Naive thymus-derived CD4-positive, alpha-beta T cell (primary cell): Measurements from ENCODE around the gene GNG8. TPM values are rescaled to one million over a fixed set of nuclear protein-coding genes. Genes with fewer than 3 reads are reported as not detected.

Experiments
- ATAC-seq: fragments of 150-1000 bp; cut with Tn5 transposase; 2 replicates; pipeline ENCODE4 v1.10.0; 2021; ENCODE audit warnings: mild to moderate bottlenecking, moderate library complexity
- CTCF ChIA-PET: fragments of 350-600 bp; sonication (Branson Sonifier 250); formaldehyde crosslinking; loops from one replicate; lab custom pipeline; 2021; ENCODE audit warnings: antibody characterized with exemption; lab: Charles Lee
- POLR2A ChIA-PET: fragments of 350-600 bp; sonication (Branson Sonifier 250); formaldehyde crosslinking; loops from one replicate; lab custom pipeline; 2021; ENCODE audit warnings: antibody characterized with exemption, inconsistent platforms; lab: Charles Lee
- DNase-seq, 9 donors: peaks; one replicate each; pipeline versions ENCODE4 v3.0.0 to v3.0.0-alpha.2; 2020 to 2022; ENCODE audit warnings: mixed read lengths in 1 of 9
- H3K27ac ChIP-seq: one replicate; pipeline ENCODE4 v1.7.0; 2013; ENCODE audit warnings: mild to moderate bottlenecking, low read depth, low read length, moderate library complexity
- H3K27me3 ChIP-seq, 2 donors: one replicate each; pipeline ENCODE4 v1.7.0; 2013; ENCODE audit warnings: low read length in 2 of 2, mild to moderate bottlenecking in 2 of 2, moderate library complexity in 2 of 2; ENCODE audit not compliant: control insufficient read depth in 2 of 2, insufficient read depth in 2 of 2
- H3K36me3 ChIP-seq, 3 experiments: 1 replicate in 2 of 3; 2 replicates in 1 of 3; pipeline ENCODE4 v1.7.0; 2013; ENCODE audit warnings: low read length in 3 of 3, mild to moderate bottlenecking in 3 of 3, moderate library complexity in 1 of 3; ENCODE audit not compliant: insufficient read depth in 3 of 3, control insufficient read depth in 2 of 3
- H3K4me1 ChIP-seq, 2 donors: one replicate each; pipeline ENCODE4 v1.7.0; 2013; ENCODE audit warnings: low read length in 2 of 2, mild to moderate bottlenecking in 2 of 2, moderate library complexity in 1 of 2; ENCODE audit not compliant: control insufficient read depth in 2 of 2, insufficient read depth in 2 of 2
- H3K4me3 ChIP-seq: 2 replicates; pipeline ENCODE4 v1.7.0; 2013; ENCODE audit warnings: mild to moderate bottlenecking, low read length
- H3K9me3 ChIP-seq, 3 experiments: 1 replicate in 2 of 3; 2 replicates in 1 of 3; pipeline ENCODE4 v1.7.0; 2013; ENCODE audit warnings: low read length in 3 of 3; ENCODE audit not compliant: control insufficient read depth in 2 of 3
- H3K27ac Mint-ChIP-seq, 9 donors: one replicate each; pipeline ENCODE4 v1.8.0; 2020 to 2022; ENCODE audit warnings: mixed read lengths in 9 of 9, mild to moderate bottlenecking in 8 of 9, moderate library complexity in 5 of 9, inconsistent platforms in 2 of 9
- H3K27me3 Mint-ChIP-seq, 5 donors: one replicate each; pipeline ENCODE4 v1.8.0; 2021 to 2022; ENCODE audit warnings: mixed read lengths in 5 of 5, mild to moderate bottlenecking in 1 of 5
- H3K36me3 Mint-ChIP-seq, 5 donors: one replicate each; pipeline ENCODE4 v1.8.0; 2020 to 2022; ENCODE audit warnings: mixed read lengths in 5 of 5, mild to moderate bottlenecking in 3 of 5, inconsistent platforms in 1 of 5
- H3K4me1 Mint-ChIP-seq, 7 donors: one replicate each; pipeline ENCODE4 v1.8.0; 2020 to 2022; ENCODE audit warnings: mixed read lengths in 7 of 7, mild to moderate bottlenecking in 3 of 7, inconsistent platforms in 1 of 7
- H3K4me3 Mint-ChIP-seq, 10 donors: one replicate each; pipeline ENCODE4 v1.8.0; 2020 to 2022; ENCODE audit warnings: mild to moderate bottlenecking in 10 of 10, mixed read lengths in 10 of 10, moderate library complexity in 6 of 10, inconsistent platforms in 2 of 10
- H3K9me3 Mint-ChIP-seq, 11 donors: one replicate each; pipeline ENCODE4 v1.8.0; 2020 to 2022; ENCODE audit warnings: mixed read lengths in 11 of 11, mild to moderate bottlenecking in 4 of 11, inconsistent platforms in 1 of 11, moderate library complexity in 1 of 11
- intact Hi-C, 2 donors: fragments of 100-400 bp; cut with micrococcal nuclease; formaldehyde crosslinking; loops; one replicate each; pipeline ENCODE4 v1.15.1; 2023
- polyA plus RNA-seq, 2 donors: library from polyadenylated mRNA; unstranded; fragments of 300-500 nt; fragmentation: Illumina TruSeq; gene quantifications; one replicate each; pipeline ENCODE4 v1.2.3, GENCODE V29; 2021
- total RNA-seq, 6 experiments: library from RNA in 5 of 6; stranded (reverse) in 5 of 6; gene quantifications; 1 replicate in 5 of 6; 2 replicates in 1 of 6; pipeline ENCODE4 v1.2.3 and lab custom pipeline; 2021 to 2026

Gene GNG8
- total and polyA plus RNA-seq, 7 experiments from 2014 or later: 3.2 to 12.3 (median 9.7) TPM; not detected in 4

- Mint-ChIP-seq H3K9me3 (no peaks in the 10 kb centered on the region), H3K4me1 (peaks cover 54 to 86% (median 71%) of the 10 kb centered on the region in 7 donors), H3K27ac (peak overlapping the region; percentile 65 to 95 (median 84)), H3K36me3 (peaks cover 11 to 43% (median 24%) of the 10 kb centered on the region in 5 donors), H3K4me3 (peak overlapping the region in 7 of 10 donors; percentile 6 to 83 (median 58)), H3K27me3 (no peaks in the 10 kb centered on the region)
- H3K4me1 ChIP-seq: peaks cover 24 to 52% of the 10 kb centered on the region in 2 donors
- ChIA-PET CTCF (interaction anchor here (0.6 kb wide), 1 partner anchor 14 kb away, joined by 4 read pairs; no protein-coding TSS in a partner anchor), POLR2A (interaction anchor here (0.6 to 5.2 kb wide), 5 partner anchors 8 to 51 kb away, joined by 3 to 112 read pairs (median 18); partner anchors contain the start of genes CALM3 and DACT3)
- ATAC-seq (no peak), DNase-seq (no peak)
- H3K27me3 ChIP-seq: no peaks in the 10 kb centered on the region
- peaks cover 0 to 54% (median 20%) of the 10 kb centered on the region in 3 experiments for H3K36me3 ChIP-seq
- intact Hi-C loops: loop anchor here (5.0 to 10.0 kb wide), 4 partner anchors 85 to 725 kb away; partner anchors contain the start of genes AP2S1 (in 1 of the 2), IRF2BP1 (in 1 of the 2) and ZC3H4 (in 1 of the 2)
- no peak overlapping the region for H3K4me3 ChIP-seq
- peak overlapping the region; percentile 31 for H3K27ac ChIP-seq
- no peaks in the 10 kb centered on the region for H3K9me3 ChIP-seq
Observed at GRCh38 chr19:46609511-46610412, 26.2 kb downstream of the GNG8 start.

DNA sequence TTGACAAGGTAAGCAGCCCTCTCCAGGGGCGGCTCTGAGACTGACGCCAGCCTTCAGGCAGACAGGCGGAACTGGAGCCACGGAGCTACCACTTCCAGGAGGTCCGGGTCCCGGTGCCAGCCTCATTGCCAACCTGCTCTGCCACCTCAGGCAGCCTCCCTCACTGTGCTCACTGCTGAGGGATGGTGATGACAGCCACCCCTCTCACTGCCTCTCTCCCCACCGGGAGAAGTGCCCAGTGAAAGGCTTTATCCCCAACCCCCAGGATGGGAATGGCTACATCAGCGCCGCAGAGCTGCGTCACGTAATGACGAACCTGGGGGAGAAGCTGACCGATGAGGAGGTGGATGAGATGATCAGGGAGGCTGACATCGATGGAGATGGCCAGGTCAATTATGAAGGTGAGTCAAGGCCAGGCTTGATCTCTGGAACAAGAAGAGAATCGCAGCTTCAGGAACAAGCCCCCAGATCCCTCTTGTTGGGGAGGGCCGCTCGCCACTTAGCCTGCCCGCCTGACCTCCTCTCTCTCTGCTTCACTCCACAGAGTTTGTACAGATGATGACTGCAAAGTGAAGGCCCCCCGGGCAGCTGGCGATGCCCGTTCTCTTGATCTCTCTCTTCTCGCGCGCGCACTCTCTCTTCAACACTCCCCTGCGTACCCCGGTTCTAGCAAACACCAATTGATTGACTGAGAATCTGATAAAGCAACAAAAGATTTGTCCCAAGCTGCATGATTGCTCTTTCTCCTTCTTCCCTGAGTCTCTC lies 27.2 kb downstream of the GNG8 start:
- no peaks in the 10 kb centered on the region for H3K9me3 Mint-ChIP-seq
- Histone ChIP-seq H3K4me3 (no peak overlapping the region), H3K4me1 (peaks cover 24 to 52% of the 10 kb centered on the region in 2 donors), H3K9me3 (no peaks in the 10 kb centered on the region), H3K27me3 (no peaks in the 10 kb centered on the region), H3K27ac (no peak overlapping the region), H3K36me3 (peaks cover 0 to 55% (median 20%) of the 10 kb centered on the region in 3 experiments)
- POLR2A ChIA-PET: interaction anchor here (1.0 kb wide), 1 partner anchor 14 kb away, joined by 3 read pairs; no protein-coding TSS in a partner anchor
- ATAC-seq: no peak
- no peak for DNase-seq
- no peaks in the 10 kb centered on the region for H3K27me3 Mint-ChIP-seq
- H3K4me3 Mint-ChIP-seq: peak overlapping the region in 2 of 10 donors; percentile 5 to 83
- H3K36me3 Mint-ChIP-seq: peaks cover 11 to 43% (median 24%) of the 10 kb centered on the region in 5 donors
- peak overlapping the region in 5 of 9 donors; percentile 4 to 89 (median 28) for H3K27ac Mint-ChIP-seq
- CTCF ChIA-PET: no interaction called here
- peaks cover 52 to 86% (median 69%) of the 10 kb centered on the region in 7 donors for H3K4me1 Mint-ChIP-seq
- intact Hi-C loops: loop anchor here in 1 of 2 donors (10.0 kb wide), 1 partner anchor 246 kb away; the partner anchor contains the start of gene AP2S1

DNA sequence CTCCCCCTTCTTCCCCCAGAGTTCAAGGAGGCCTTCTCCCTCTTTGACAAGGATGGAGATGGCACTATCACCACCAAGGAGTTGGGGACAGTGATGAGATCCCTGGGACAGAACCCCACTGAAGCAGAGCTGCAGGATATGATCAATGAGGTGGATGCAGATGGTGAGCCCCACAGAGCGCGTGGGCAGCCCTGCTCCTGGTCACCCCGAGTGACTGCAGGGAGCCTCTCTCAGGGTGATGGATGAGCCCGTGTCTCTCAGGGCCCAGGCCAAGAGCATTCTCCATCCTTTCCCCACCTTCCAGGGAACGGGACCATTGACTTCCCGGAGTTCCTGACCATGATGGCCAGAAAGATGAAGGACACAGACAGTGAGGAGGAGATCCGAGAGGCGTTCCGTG lies 27.8 kb downstream of the GNG8 start:
- H3K27me3 ChIP-seq: no peaks in the 10 kb centered on the region
- H3K27ac ChIP-seq: no peak overlapping the region
- H3K4me1 Mint-ChIP-seq: peaks cover 53 to 87% (median 72%) of the 10 kb centered on the region in 7 donors
- DNase-seq: no peak
- H3K4me3 Mint-ChIP-seq: peak overlapping the region in 1 of 10 donors; percentile 36
- no peaks in the 10 kb centered on the region for H3K9me3 Mint-ChIP-seq
- ChIA-PET CTCF (interaction anchor here (0.9 kb wide), 1 partner anchor 12 kb away, joined by 3 read pairs; no protein-coding TSS in a partner anchor), POLR2A (no interaction called here)
- H3K27ac Mint-ChIP-seq: peak overlapping the region in 5 of 9 donors; percentile 36 to 79 (median 56)
- H3K27me3 Mint-ChIP-seq: no peaks in the 10 kb centered on the region
- no peaks in the 10 kb centered on the region for H3K9me3 ChIP-seq
- peaks cover 0 to 55% (median 20%) of the 10 kb centered on the region in 3 experiments for H3K36me3 ChIP-seq
- no peak overlapping the region for H3K4me3 ChIP-seq
- H3K36me3 Mint-ChIP-seq: peaks cover 11 to 44% (median 24%) of the 10 kb centered on the region in 5 donors
- peaks cover 30 to 53% of the 10 kb centered on the region in 2 donors for H3K4me1 ChIP-seq
- ATAC-seq: no peak
- intact Hi-C loops: loop anchor here in 1 of 2 donors (10.0 kb wide), 1 partner anchor 247 kb away; the partner anchor contains the start of gene AP2S1

DNA sequence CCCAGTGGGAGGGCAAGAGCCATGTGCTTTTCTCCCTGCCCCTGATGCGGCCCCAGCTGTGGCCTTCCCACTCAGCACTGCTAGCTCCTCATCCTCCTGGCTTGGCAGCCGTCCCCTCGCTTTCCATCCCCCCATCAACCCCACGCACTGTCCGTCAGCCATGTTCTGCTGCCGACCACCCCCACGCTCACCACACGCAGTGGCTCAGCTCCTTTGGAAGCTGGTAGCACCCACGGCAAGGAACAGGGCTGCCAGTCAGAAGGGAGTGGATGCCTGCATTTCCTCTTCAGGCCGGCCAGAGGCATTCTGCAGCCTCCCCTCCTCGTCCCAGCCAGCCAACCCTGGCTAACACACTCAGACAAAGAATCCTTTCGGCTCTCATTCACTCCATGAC lies 28.6 kb downstream of the GNG8 start:
- POLR2A ChIA-PET: interaction anchor here (1.6 kb wide), 1 partner anchor 54 kb away, joined by 3 read pairs; the partner anchor contains the start of gene DACT3
- H3K4me1 Mint-ChIP-seq: peaks cover 57 to 90% (median 75%) of the 10 kb centered on the region in 7 donors
- CTCF ChIA-PET: interaction anchor here (0.9 kb wide), 1 partner anchor 13 kb away, joined by 3 read pairs; no protein-coding TSS in a partner anchor
- Histone ChIP-seq H3K4me3 (no peak overlapping the region), H3K27ac (no peak overlapping the region), H3K4me1 (peaks cover 33 to 54% of the 10 kb centered on the region in 2 donors), H3K27me3 (no peaks in the 10 kb centered on the region), H3K36me3 (peaks cover 0 to 55% (median 20%) of the 10 kb centered on the region in 3 experiments), H3K9me3 (no peaks in the 10 kb centered on the region)
- ATAC-seq (no peak), DNase-seq (no peak)
- no peaks in the 10 kb centered on the region for H3K9me3 Mint-ChIP-seq
- no peaks in the 10 kb centered on the region for H3K27me3 Mint-ChIP-seq
- H3K36me3 Mint-ChIP-seq: peaks cover 11 to 49% (median 24%) of the 10 kb centered on the region in 5 donors
- peak overlapping the region in 2 of 9 donors; percentile 29 to 36 for H3K27ac Mint-ChIP-seq
- intact Hi-C loops: loop anchor here in 1 of 2 donors (10.0 kb wide), 1 partner anchor 247 kb away; the partner anchor contains the start of gene AP2S1
- H3K4me3 Mint-ChIP-seq: peak overlapping the region in 1 of 10 donors; percentile 6

DNA sequence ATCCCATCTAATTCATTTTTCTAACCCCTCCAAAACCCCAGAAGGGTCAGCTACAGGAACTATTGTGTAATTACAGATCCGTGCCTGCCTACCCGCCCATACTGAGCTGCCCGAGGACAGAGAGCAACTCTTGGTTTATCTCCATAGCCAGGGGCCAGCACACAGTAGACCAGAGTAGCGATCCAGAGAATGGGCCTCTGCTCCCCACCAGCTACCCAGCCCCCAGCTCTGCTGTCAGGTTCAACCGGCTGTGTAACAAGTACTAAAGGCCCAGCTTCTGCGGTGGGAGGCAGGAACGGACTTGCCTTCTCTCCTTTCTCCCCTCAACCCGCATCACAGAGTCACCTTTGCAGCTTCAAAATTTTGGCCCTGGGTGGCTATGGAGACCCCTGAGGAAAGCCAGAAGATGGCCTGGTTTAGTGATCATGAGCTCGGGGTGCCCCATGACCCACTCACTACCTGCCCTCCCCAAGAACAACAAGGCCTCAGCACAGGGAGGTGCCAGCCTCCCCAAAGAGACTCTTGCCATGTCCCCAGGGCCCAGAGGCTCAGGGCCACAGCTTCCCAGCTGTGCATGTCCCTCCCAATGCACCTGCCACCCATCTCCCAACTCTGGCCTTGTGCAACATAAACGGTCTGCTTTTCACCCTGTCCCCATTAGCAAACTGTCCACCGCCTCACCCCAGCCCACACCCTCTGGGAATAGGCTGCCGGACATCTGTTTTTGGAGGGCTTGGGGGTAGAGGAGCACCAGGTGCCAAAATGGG lies 29.1 kb downstream of the GNG8 start:
- H3K9me3 Mint-ChIP-seq: no peaks in the 10 kb centered on the region
- POLR2A ChIA-PET: interaction anchor here (0.5 to 1.6 kb wide), 2 partner anchors 54 to 1131 kb away, joined by 3 to 4 read pairs; partner anchors contain the start of gene DACT3
- H3K27ac Mint-ChIP-seq: peak overlapping the region in 7 of 9 donors; percentile 65 to 82 (median 71)
- ATAC-seq (no peak), DNase-seq (no peak)
- peaks cover 0 to 55% (median 20%) of the 10 kb centered on the region in 3 experiments for H3K36me3 ChIP-seq
- peak overlapping the region in 2 of 10 donors; percentile 26 to 42 for H3K4me3 Mint-ChIP-seq
- intact Hi-C loops: loop anchor here in 1 of 2 donors (10.0 kb wide), 1 partner anchor 248 kb away; the partner anchor contains the start of gene AP2S1
- H3K4me1 Mint-ChIP-seq: peaks cover 57 to 90% (median 75%) of the 10 kb centered on the region in 7 donors
- no peaks in the 10 kb centered on the region for H3K27me3 ChIP-seq
- no peaks in the 10 kb centered on the region for H3K9me3 ChIP-seq
- no peak overlapping the region for H3K27ac ChIP-seq
- CTCF ChIA-PET: interaction anchor here (1.0 to 1.1 kb wide), 3 partner anchors 9 to 64 kb away, joined by 3 read pairs; no protein-coding TSS in a partner anchor
- peaks cover 30 to 48% of the 10 kb centered on the region in 2 donors for H3K4me1 ChIP-seq
- no peak overlapping the region for H3K4me3 ChIP-seq
- peaks cover 11 to 55% (median 24%) of the 10 kb centered on the region in 5 donors for H3K36me3 Mint-ChIP-seq
- H3K27me3 Mint-ChIP-seq: no peaks in the 10 kb centered on the region
